Endothelial cell (in vitro differentiated cells): Measurements from ENCODE around the gene DNAJC27. TPM values are rescaled to one million over a fixed set of nuclear protein-coding genes. Genes with fewer than 3 reads are reported as not detected.

Experiments used
- DNase-seq: peaks from one replicate; pipeline ENCODE4 v3.0.0; 2021; ENCODE audit warnings: low spot score
- H3K27ac Mint-ChIP-seq: one replicate; pipeline ENCODE4 v1.8.0; 2021; ENCODE audit warnings: mixed read lengths, inconsistent platforms; ENCODE audit not compliant: unreplicated experiment
- H3K27me3 Mint-ChIP-seq: one replicate; pipeline ENCODE4 v1.8.0; 2021; ENCODE audit warnings: mild to moderate bottlenecking, moderate library complexity, mixed read lengths, inconsistent platforms; ENCODE audit not compliant: unreplicated experiment
- H3K36me3 Mint-ChIP-seq: one replicate; pipeline ENCODE4 v1.8.0; 2021; ENCODE audit warnings: mild to moderate bottlenecking, low read depth, mixed read lengths, inconsistent platforms; ENCODE audit not compliant: unreplicated experiment
- H3K4me1 Mint-ChIP-seq: one replicate; pipeline ENCODE4 v1.8.0; 2021; ENCODE audit warnings: mild to moderate bottlenecking, mixed read lengths, inconsistent platforms; ENCODE audit not compliant: unreplicated experiment
- H3K4me3 Mint-ChIP-seq: one replicate; pipeline ENCODE4 v1.8.0; 2021; ENCODE audit warnings: mild to moderate bottlenecking, mixed read lengths, inconsistent platforms; ENCODE audit not compliant: unreplicated experiment
- H3K9me3 Mint-ChIP-seq: one replicate; pipeline ENCODE4 v1.8.0; 2021; ENCODE audit warnings: mixed read lengths, inconsistent platforms; ENCODE audit not compliant: unreplicated experiment
- CTCF ChIP-seq: fragments of 200-600 bp; sonication (generic); IDR thresholded peaks from one replicate; pipeline ENCODE4 v1.5.0; 2021; ENCODE audit warnings: antibody characterized with exemption; ENCODE audit not compliant: unreplicated experiment
- total RNA-seq: library from RNA; stranded (reverse); fragmentation: NEBNext Ultra II Directional; extraction: Animal tissue kit (Norgen Biotek cat#: 25700); gene quantifications from one replicate; pipeline ENCODE4 v1.2.1, GENCODE V29; 2021; ENCODE audit not compliant: unreplicated experiment

Gene DNAJC27
- total RNA-seq, 1 donor from 2014 or later = 3.5 TPM

DNA sequence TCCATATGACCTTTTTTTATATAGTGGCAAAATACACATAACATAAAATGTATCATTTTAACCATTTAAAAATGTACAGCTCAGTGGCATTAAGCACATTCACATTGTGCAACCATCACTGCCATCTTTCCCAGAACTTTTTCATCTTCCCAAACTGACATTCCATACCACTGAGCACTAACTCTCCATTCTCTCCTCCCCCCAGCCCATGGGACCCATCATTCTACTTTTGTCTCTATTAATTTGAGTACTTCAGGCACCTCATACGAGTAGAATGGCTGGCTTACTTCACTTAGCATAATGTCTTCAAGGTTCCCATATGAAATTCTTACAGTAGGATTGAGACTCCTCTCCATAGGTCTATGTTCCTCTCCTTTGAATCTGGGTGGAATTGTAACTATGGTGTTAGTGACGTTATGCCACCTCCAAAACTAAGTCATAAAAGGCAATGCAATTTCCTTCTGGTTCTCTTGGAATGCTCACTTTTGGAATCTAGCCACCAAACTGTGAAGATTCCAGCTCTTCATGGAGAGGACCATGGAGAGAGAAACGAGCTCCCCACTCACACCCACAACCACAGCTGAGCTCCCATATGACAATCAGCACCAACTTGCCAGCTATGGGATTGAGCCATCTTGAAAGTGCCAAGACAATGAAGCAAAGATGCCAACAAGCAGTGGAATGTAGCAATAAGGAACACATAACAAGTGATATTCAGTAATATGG is 9.8 kb upstream of the DNAJC27 start:
- Mint-ChIP-seq H3K36me3 (no peaks in the 10 kb centered on the region), H3K4me1 (no peaks in the 10 kb centered on the region), H3K4me3 (no peak overlapping the region), H3K9me3 (no peaks in the 10 kb centered on the region), H3K27me3 (no peaks in the 10 kb centered on the region), H3K27ac (no peak overlapping the region)
- no peak for DNase-seq
- no peak for TF ChIP-seq CTCF

DNA sequence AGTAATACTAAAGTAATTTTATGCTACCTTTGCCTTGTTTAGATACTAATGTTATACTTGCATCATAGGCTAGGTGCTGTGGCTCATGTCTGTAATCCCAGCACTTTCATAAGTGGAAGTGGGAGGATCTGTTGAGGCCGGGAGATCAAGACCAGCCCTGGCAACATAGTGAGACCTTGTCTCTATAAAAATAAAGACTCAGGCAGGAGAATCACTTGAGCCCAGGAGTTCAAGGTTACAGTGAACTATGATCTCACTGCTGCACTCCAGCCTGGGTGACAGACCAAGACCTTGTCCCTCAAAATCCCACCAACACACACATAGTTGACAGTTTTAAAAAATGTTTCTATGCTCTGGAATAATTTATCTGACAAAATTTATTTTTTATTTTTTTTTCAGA is 6.9 kb upstream of the DNAJC27 start:
- H3K36me3 Mint-ChIP-seq = no peaks in the 10 kb centered on the region
- TF ChIP-seq CTCF = no peak
- DNase-seq = no peak
- H3K4me3 Mint-ChIP-seq = no peak overlapping the region
- H3K9me3 Mint-ChIP-seq = no peaks in the 10 kb centered on the region
- H3K27me3 Mint-ChIP-seq = no peaks in the 10 kb centered on the region
- no peaks in the 10 kb centered on the region for H3K4me1 Mint-ChIP-seq
- no peak overlapping the region for H3K27ac Mint-ChIP-seq

DNA sequence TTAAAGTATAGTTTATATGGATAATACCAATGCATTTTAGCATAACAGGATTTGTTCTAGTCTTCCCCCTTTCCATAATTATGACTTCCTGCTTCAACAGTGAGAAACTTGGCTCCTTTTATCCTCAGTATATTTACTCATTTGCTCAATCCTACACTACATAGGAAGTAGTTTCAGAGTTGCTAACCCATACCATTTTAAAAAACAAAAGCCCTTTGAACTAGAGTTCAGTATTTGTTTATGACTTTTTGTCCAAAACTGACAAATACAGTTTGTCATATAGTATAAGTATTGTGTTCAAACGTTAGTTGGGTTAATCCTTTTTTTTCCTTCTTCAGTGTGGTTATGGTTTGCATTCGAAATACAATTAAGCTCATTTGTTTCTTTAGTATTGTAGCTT is 5.9 kb upstream of the DNAJC27 start:
- peaks cover 2% of the 10 kb centered on the region for H3K4me1 Mint-ChIP-seq
- DNase-seq = no peak
- H3K4me3 Mint-ChIP-seq = no peak overlapping the region

DNA sequence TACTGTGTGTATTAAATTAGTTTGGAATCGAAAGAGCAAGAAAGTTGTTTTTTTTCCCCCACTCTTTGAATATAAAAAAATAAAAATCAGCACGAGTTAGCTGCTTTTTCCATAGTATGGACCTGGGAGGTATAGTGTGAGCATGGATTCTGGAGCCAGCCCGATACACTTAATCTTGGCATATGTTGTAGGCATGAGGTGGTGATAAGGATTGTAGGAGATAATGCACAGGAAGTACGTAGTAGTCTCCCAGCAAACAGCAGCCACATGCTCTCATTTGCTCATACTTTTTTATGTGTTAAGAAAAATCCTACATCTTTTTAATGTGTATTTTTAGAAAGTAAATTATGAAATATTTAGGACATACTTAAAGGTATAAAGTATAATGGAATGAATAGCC is 2.1 kb upstream of the DNAJC27 start:
- H3K36me3 Mint-ChIP-seq = peaks cover 7% of the 10 kb centered on the region
- H3K27ac Mint-ChIP-seq = no peak overlapping the region
- DNase-seq = no peak
- no peak overlapping the region for H3K4me3 Mint-ChIP-seq
- H3K27me3 Mint-ChIP-seq = peaks cover 7% of the 10 kb centered on the region
- peaks cover 9% of the 10 kb centered on the region for H3K4me1 Mint-ChIP-seq
- no peaks in the 10 kb centered on the region for H3K9me3 Mint-ChIP-seq
- TF ChIP-seq CTCF = no peak

More for the DNA sequence above, 5.9 kb upstream of the DNAJC27 start:
- no peaks in the 10 kb centered on the region for H3K9me3 Mint-ChIP-seq
- H3K27ac Mint-ChIP-seq = no peak overlapping the region
- no peak for TF ChIP-seq CTCF
- peaks cover under 1% of the 10 kb centered on the region for H3K27me3 Mint-ChIP-seq
- H3K36me3 Mint-ChIP-seq = no peaks in the 10 kb centered on the region

- no peak for TF ChIP-seq CTCF
- Mint-ChIP-seq H3K4me3 (peak overlapping the region; percentile 99), H3K4me1 (peaks cover 9% of the 10 kb centered on the region), H3K27me3 (peaks cover 7% of the 10 kb centered on the region), H3K36me3 (peaks cover 7% of the 10 kb centered on the region), H3K27ac (peak overlapping the region; percentile 100), H3K9me3 (no peaks in the 10 kb centered on the region)
- peak; percentile 19 for DNase-seq
Measured at GRCh38 chr2:24972315-24972961, 683 bp upstream of the DNAJC27 start.
